ENCODE measurements around the gene NTSR2. TPM values are rescaled to one million over a fixed set of nuclear protein-coding genes. Genes with fewer than 3 reads are reported as not detected.

The NTSR2 gene
- total and polyA plus RNA-seq, 2 of the 8 experiments (the other 6 are each of a cell fraction or from before 2014, with no cell fraction given): 0.05 TPM; not detected in 1

- H2AK5ac ChIP-seq (ENCODE audit: low read depth, low read length): no peak overlapping the region
- H3K4me3 ChIP-seq (ENCODE audit: extremely low read depth in 1 of 4, insufficient read depth in 2 of 4, low read depth in 3 of 4, low read length in 4 of 4): no peak overlapping the region
- no peak overlapping the region for H3K4ac ChIP-seq (replicated peaks; ENCODE audit: insufficient read length, low read depth, low read length)
- H3K9me3 ChIP-seq (ENCODE audit: insufficient read depth in 2 of 2, low read depth in 1 of 2, low read length in 1 of 2): no peaks in the 10 kb centered on the region
- H3K9ac ChIP-seq (replicated peaks in 1 of 4; ENCODE audit: extremely low read depth in 1 of 4, low read depth in 3 of 4, low read length in 3 of 4): no peak overlapping the region
- H4K5ac ChIP-seq (ENCODE audit: insufficient read length, low read depth, low read length): no peak overlapping the region
- H2BK120ac ChIP-seq (replicated peaks; ENCODE audit: low read depth, low read length): no peak overlapping the region
- no peaks in the 10 kb centered on the region for H4K20me1 ChIP-seq (replicated peaks in 1 of 2; ENCODE audit: control insufficient read depth in 1 of 2, insufficient read depth in 2 of 2, low read length in 2 of 2)
- H3K23me2 ChIP-seq (ENCODE audit: low read depth, low read length): no peaks in the 10 kb centered on the region
- H3K4me1 ChIP-seq (replicated peaks in 1 of 4; ENCODE audit: control insufficient read depth in 3 of 4, insufficient read depth in 4 of 4, low read length in 3 of 4): no peaks in the 10 kb centered on the region; a peak in 1 of 7 replicates
- no peak overlapping the region for H4K91ac ChIP-seq (replicated peaks; ENCODE audit: insufficient read length, low read length)
- no peak overlapping the region for H3K23ac ChIP-seq (ENCODE audit: insufficient read length)
- POLR2A ChIA-PET (ENCODE audit: partially characterized antibody): interaction anchor here (0.9 kb wide), 1 partner anchor 8 kb away, joined by 3 read pairs; no protein-coding TSS in a partner anchor
- H3K79me2 ChIP-seq (ENCODE audit: control insufficient read depth in 1 of 2, insufficient read depth in 2 of 2, low read length in 2 of 2): no peaks in the 10 kb centered on the region
- no peak overlapping the region for H2BK12ac ChIP-seq (ENCODE audit: low read depth, low read length)
- no peak overlapping the region for H3K27ac ChIP-seq (ENCODE audit: low read depth, low read length)
- H2BK20ac ChIP-seq (ENCODE audit: low read length): no peak overlapping the region
- H4K8ac ChIP-seq (ENCODE audit: extremely low read depth, insufficient read depth, low read length): no peak overlapping the region
- H3K14ac ChIP-seq (ENCODE audit: insufficient read length): no peak overlapping the region
- FAIRE-seq (peak; percentile 81), DNase-seq (ENCODE audit: low read depth in 1 of 2, low spot score in 2 of 2) (peak in 1 of 2 experiments; percentile 81)
- no peak overlapping the region for H3K18ac ChIP-seq (ENCODE audit: extremely low read depth, low read length)
- H3K4me2 ChIP-seq (ENCODE audit: insufficient read depth in 1 of 2, low read depth in 2 of 2, low read length in 2 of 2): no peak overlapping the region
- no peaks in the 10 kb centered on the region for H3K27me3 ChIP-seq (replicated peaks in 1 of 4; ENCODE audit: control insufficient read depth in 3 of 4, extremely low read depth in 1 of 4, insufficient read depth in 3 of 4, low read length in 3 of 4)
- CTCF ChIA-PET (ENCODE audit: partially characterized antibody): interaction anchor here (0.6 to 10.9 kb wide), 43 partner anchors 11 to 1879 kb away, joined by 3 to 91 read pairs (median 4); partner anchors contain the start of gene LPIN1
- no peak overlapping the region for H2AFZ ChIP-seq (ENCODE audit: low read length)
- no peak overlapping the region for H2BK15ac ChIP-seq (ENCODE audit: low read length)
- no peak overlapping the region for H2BK5ac ChIP-seq (ENCODE audit: low read depth, low read length)
- no peak overlapping the region for H3K56ac ChIP-seq (replicated peaks; ENCODE audit: insufficient read length, low read depth, low read length)
- TF ChIP-seq RAD21 (IDR thresholded peaks at IDR 0.05 in 1 of 2, conservative IDR thresholded peaks at IDR 0.05 in 1 of 2; ENCODE audit: low read depth in 2 of 2, low read length in 2 of 2) (peak; percentile 68 to 73), CTCF (IDR thresholded peaks at IDR 0.05; ENCODE audit: control extremely low read depth in 1 of 3, insufficient read depth in 1 of 3, low read depth in 1 of 3, low read length in 3 of 3) (peak; percentile 64 to 86 (median 74)), RBBP5 (IDR thresholded peaks at IDR 0.05; ENCODE audit: borderline replicate concordance, low read depth, low read length) (no peak)
- 45% methylated on average over 9 of the region's 9 CpGs; no CpG with 5 or more reads in 1 of the 2 experiments for WGBS, 2 experiments (ENCODE audit: extremely low coverage in 1 of 2, insufficient coverage in 1 of 2, insufficient read length in 1 of 2, insufficient replicate concordance in 2 of 2, low coverage in 1 of 2, low lambda C conversion rate in 2 of 2, missing lambda C conversion rate in 1 of 2)
- no peaks in the 10 kb centered on the region for H3K36me3 ChIP-seq (ENCODE audit: control insufficient read depth in 2 of 4, insufficient read depth in 4 of 4, low read length in 3 of 4)
- H3K79me1 ChIP-seq (ENCODE audit: low read depth, low read length): no peaks in the 10 kb centered on the region
These were observed 23.0 kb upstream of the NTSR2 start for GRCh38 chr2:11692966-11693521.
